HG03457 (cell line): Measurements from ENCODE around the gene PABPC4L.
"Not testable (repeated sequence)": the region's sequence is repeated elsewhere in the genome, so short reads cannot be mapped to it uniquely, and the experiment has no call there.

Experiments
- ATAC-seq: cut with Tn5 transposase; IDR thresholded peaks from one replicate; pipeline ENCODE4 v1.9.1; 2021; ENCODE audit warnings: moderate number of reproducible peaks; ENCODE audit not compliant: unreplicated experiment

PABPC4L gene

DNA sequence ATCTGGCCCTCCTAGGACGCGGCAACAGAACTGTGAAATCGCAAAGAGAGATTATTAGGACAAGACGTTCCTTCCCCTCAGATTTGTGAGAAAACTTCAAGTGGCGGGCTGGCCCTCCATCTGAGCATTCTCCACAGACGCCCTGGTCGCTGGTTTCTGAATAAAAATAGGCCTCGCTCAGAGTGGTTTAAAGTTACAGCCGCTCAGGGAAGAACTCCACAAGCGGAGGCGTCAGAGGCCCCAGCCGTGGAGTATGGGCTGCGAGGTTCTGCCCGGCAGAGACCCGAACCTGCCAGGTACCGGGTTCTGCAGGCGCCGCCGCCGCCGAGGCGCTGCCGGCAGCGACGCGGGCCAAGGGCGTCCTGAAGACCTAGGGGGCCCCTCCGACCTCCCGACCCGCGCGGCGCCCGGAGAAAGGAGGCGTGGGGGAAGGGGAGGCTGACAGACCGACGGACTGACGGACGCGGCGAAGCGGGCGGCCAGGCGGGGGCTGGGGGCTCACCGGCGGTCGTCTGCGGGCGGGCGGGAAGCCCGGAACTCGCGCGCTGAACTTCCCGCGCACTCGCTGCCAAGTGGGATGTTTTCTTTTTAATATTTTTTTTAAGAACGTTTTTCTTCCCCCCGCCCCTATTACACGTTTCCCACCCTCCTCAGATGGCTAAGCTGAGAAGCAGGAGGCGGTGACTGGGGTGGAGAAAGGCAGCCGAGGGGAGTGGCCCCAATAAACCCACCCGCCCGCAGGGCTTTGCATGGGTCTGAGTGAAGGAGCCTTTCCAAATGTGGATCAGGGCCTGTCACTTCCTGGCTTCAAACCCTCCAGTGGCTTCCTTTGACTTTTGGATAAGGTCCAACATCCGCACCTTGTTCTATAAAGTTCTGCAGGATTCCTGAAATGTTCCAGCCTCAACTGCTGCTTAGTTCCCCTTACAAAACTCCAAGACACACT, at the start of gene PABPC4L:
Gene PABPC4L (minus strand): TSS at position 574 of the 946 bp plus-strand sequence. CDS start 770 bp downstream, outside the sequence.
- ATAC-seq = no peak

DNA sequence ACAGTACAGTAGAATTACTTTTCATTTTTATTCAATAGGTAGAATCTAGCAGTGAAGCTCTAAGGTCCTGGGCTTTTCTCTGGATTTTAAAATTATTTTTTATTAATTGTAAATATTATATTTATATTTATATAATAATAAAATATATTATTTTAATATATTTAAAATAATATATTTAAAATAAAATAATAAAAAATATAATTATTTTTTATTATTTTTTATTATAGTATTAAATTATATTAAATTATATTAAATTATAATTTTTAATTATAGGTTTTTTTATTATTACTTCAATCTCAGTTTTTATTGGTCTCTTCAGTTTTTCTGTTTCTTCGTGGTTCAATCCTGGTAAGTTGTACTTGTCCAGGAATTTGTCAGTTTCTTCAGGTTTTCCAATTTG, 49.7 kb upstream of the PABPC4L start:
- no peak for ATAC-seq

DNA sequence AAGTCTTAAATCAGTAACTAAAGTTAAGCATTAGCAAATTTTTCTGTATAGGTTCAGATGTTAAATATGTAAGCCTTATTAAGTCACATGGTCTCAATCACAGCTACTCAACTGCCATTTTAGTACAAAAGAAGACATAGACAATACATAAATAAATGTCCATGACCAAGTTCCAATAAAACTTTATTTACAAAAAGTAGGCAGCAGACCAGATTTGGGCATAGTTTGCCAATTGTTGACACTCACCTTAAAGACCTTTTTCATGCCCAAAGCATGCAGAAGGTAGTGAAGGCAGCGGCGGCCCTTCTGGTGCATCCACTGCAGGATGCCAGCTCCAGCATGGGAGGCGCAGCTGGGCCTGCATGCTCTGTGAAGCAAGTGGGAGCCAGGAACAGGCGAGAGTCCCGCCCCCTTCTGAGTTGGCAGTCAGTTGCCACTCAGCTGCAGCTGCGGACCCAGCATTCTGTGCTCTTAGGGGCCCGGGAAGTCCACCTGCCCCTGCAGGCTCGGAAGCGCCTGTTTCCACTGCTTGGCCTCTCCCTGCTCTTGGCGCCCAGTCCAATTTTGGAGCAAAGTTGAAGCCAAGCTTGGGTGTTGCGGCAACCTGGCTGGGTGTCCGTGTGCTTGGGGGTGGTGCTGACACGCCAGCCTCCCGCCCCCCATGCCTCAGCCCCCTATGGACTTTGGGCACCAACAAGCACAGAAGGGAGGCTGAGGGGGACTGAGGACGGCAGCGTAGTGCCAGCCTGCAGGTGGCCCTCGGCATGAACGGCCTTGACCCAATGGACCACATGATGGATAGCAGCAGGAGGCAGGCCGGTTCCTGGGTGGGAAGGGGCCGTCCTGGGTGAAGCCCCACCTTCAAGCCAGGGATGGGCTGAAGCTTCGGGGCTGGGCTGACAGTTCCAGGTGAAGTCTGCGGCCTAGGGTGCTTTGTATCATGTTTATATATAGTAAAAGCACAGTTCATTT, 42.4 kb upstream of the PABPC4L start:
- ATAC-seq = no peak

DNA sequence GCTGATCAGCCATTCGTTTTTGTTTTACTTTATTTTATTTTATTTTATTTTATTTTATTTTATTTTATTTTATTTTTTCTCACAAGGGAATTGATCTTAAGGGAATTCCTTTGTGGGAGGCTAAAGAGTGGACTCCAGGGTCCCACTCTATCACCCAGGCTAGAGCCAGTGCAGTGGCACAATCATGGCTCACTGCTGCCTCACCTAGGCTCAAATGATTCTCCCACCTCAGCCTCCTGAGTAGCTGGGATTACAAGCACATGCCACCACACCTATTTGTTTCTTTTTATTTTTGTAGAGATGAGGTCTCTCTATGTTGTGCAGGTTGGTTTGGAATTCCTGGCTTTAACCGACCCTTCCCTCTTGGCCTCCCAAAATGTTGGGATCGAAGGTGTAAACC, 17.5 kb upstream of the PABPC4L start:
- no peak for ATAC-seq

DNA sequence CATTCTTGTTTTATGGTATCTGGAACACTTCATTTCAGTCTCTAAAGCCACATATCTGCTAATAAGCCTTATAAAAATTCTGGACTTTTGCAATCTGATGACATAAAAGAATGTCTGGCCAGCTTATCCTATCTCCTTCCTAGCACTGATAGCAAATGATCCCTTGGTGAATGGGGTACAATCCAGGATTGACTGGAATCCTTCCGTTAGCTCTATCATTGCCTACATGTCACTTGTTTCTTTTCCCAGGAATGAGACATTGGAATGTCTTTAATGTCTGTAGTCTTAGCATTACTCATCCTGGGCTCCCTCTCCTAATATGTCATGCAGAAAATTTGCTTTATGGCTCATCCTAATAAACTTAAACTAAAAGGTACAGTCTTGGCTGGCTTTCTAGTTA, 14.8 kb upstream of the PABPC4L start:
- ATAC-seq = no peak

DNA sequence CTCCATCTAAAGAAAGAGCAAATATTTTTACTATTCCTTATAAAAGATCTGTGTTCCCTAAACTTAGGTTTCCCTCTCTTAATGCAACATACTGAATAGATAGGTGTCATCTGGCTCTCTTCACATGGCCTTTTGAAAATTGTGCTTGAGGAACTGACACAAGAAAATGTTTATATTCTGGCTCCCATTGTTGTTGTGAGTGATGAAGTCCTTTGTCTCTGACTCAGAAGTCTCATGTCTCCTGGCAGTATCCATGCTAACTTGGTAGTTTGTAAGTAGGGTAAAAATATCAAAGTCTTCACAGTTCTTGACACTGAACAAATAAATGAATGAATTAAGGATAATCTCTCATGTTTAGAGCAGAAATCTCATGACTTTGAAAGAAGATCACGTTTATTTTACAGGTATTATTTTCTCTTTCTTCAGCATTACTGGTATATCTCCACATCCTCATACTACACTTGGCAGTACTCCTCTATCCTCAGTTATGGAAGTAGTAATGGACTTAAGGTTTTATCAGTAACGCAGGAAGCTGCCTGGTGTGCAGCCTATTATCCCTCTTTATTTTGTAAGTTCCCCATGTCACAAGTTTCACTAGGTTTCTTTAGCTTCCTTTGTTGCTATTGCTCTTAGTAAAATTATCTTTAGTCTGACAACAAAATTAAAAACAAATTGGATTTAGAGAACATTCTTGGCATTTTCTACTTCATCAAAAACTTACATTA, 14.2 kb upstream of the PABPC4L start:
- ATAC-seq = no peak

DNA sequence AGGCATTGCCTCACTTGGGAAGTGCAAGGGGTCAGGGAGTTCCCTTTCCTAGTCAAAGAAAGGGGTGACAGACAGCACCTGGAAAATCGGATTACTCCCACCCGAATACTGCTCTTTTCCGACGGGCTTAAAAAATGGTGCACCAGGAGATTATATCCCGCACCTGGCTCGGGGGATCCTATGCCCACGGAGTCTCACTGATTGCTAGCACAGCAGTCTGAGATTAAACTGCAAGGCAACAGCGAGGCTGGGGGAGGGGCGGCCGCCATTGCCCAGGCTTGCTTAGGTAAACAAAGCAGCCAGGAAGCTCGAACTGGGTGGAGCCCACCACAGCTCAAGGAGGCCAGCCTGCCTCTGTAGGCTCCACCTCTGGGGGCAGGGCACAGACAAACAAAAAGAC, 6.4 kb upstream of the PABPC4L start:
- ATAC-seq = not testable (repeated sequence)

DNA sequence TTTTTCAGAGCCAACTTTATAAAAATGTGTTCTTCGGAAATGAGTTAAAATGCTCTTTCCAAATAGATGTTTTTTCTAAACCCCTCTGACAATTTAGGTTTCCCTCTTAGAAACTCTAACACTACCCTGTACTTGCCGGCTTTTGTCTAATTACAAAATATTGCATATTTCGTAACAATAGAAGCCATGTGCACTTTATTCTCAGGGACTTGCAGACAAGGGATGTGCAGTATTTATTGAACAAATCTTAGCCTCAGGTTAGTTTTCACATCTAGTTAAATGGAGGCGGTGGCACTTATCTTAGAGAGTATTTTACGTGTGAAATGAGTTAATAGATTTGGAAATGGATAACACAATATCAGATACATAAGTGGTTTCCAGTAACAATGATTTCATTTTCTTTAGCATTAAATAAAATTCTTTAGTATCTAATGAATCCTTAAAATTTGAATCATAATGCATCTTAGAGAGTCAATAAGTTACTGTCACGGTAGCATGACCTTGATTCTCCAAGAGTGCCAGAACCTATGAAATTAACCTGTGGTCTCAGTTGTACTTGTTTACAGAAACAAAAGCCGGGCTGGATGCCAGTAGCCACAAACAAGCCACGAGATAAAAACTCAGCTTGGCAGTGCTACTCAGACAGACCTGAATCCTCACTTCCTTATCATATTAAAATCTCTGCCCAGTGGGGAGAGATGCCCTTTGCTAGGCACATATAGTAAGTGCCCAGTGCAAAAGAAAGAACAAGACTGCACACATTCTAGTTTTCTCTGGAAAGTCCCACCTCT, 772 bp upstream of the PABPC4L start:
- no peak for ATAC-seq

DNA sequence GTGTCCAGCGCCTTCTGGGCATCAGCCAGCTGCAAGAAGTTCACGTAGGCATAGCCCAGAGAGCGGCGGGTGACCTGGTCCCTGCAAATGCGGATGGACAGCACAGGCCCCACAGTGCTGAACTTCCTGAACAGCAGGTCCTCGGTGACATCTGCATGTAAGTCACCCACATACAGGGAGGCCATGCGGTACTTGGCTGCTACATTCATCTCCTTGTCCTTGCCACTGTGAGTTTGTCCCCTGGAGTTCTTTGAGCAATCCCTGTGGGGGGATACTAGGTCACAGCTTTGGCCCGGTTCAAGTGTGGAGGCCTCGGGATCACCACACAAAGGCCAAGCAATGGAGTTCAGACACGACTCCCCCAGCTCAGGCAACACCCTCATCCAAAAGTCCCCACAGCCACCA, 776 bp downstream of the PABPC4L start:
- no peak for ATAC-seq

DNA sequence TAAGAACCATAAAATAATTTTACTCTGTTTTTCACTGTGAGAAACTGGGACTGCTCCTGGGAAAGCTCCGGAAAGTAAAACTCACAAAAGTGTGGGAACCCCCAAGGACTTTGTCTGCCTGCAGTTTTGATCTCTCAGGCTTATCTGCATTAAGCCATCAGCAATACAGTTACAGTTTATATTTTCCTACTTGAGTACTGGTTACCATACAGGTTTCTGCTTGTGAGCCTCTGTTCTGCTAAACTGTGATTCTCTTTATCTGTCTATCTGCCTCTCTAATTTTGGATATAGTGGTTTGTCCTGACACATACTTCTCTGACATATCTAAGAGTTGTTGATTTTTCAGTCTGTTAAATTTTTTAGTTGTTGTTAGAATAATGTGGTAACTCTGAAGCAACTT, 11.6 kb downstream of the PABPC4L start:
- no peak for ATAC-seq

DNA sequence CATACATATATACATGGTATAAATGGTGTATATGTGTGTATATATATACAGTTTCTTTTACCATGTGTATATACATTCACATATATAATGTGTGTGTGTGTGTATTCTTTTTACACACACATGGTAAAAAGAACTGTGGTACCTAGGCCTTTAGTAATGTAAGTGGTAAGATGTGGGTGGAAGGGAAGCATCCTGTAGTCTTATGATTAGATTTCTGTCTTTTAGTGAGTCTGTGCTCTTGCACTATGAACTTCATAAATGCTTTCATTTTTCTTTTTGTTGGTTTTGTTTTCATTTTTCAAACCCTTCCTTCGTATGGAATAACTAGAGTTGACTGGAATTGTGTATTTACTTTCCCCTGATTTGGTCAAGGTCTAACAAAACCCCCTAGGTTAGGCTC, 12.1 kb downstream of the PABPC4L start:
- ATAC-seq = no peak

DNA sequence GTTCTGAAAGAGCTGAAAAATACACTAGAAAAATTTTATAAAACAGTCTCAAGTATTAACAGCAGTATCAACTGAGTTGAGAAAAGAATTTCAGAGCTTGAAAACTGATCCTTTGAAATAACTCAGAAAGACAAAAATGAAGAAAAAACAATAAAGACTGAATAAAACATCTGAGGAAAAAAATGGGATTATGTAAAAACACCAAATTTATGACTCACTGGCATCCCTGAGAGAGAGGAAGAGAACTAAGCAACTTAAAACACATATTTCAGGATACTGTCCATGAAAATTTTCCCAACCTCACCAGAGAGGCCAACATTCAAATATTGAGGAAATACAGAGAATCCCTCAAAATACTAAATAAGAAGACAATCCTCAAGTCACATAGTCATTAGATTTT, 22.9 kb downstream of the PABPC4L start:
- ATAC-seq = no peak

DNA sequence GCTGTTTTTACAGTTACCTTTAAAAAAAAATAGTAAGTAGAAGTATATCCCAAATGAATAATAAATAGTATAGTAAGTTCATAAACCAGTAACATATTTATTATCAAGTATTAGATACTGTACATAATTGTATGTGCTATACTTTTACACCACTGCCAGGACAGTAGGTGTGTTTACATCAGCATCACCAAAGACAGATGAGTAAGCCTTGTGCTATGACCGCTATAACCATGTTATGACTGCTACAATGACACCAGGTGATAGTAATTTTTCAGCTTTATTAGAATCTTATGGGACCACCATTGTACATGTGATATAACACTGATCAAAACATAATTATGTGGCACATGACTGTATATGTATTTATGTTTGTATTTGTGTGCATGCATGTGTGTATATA, 27.3 kb downstream of the PABPC4L start:
- no peak for ATAC-seq

DNA sequence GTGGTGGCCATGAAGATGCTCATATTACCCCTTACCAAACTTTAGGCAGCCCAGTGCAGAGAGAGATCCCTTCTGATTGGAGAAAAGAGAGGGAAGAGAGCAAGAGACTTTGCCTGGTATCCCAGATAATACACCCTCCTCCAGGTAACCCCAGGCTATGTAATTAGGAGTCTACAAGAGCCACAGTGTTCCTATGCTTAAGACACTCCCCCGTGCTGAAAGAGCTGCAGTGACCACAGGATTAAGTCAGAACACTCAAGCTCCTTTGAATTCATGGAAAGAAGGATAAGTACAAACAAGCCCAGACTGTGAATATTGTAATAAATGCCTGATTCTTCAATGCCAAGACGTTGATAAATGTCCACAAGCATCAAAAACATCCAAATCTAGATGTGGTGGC, 41.4 kb downstream of the PABPC4L start:
- ATAC-seq = no peak

DNA sequence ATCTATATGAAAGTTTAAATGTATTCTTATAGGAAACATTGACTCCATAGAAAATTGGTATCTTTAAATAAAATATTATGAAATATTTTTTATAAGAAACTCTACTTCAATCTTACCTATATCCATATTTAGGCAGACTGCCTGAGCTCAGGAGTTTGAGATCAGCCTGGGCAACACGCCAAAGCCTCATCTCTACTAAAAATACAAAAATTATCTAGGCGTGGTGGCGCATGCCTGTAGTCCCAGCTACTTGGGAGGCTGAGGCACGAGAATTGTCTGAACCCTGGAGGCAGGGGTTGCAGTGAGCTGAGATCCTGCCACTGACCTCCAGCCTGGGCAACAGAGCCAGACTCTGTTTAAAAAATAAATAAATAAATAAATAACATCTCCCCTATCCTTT, 47.5 kb downstream of the PABPC4L start:
- no peak for ATAC-seq

DNA sequence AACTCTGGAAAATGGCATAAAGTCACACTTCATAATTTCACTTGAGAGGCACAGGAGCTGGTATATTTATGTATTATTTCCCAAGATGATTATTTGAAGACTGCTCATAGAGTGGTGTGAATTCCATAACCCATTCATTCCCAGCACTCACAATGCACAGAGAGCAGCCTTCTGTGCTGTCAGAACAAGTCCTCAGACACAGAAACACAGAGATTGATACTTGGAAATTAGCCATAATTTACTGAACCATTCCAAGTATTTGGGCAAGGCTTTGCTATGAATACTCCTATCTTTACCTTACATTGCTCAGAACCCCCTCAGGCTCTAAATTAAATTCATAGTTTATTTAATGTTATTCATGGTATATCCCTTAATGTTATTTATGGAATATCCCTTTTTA, 53.6 kb downstream of the PABPC4L start:
- no peak for ATAC-seq
